Endometrial microvascular endothelial cells (primary cell): Measurements from ENCODE around the gene PREX1. TPM values are rescaled to one million over a fixed set of nuclear protein-coding genes. Genes with fewer than 3 reads are reported as not detected.

Experiments
- in situ Hi-C: cut with HindIII; loops from 2 replicates; pipeline ENCODE4 v1.10.0; 2017; ENCODE audit warnings: low sequenced_read_pairs, low pct_unique_long_range_greater_than_20kb; ENCODE audit errors: inconsistent ontology term
- total RNA-seq: library from RNA; depleted of rRNA; stranded (reverse); fragments of >200 nt; gene quantifications from one replicate; pipeline ENCODE4 v1.2.3, GENCODE V29; 2015; ENCODE audit errors: inconsistent ontology term

Gene PREX1
- total RNA-seq, 1 donor from 2014 or later = 60.5 TPM

DNA sequence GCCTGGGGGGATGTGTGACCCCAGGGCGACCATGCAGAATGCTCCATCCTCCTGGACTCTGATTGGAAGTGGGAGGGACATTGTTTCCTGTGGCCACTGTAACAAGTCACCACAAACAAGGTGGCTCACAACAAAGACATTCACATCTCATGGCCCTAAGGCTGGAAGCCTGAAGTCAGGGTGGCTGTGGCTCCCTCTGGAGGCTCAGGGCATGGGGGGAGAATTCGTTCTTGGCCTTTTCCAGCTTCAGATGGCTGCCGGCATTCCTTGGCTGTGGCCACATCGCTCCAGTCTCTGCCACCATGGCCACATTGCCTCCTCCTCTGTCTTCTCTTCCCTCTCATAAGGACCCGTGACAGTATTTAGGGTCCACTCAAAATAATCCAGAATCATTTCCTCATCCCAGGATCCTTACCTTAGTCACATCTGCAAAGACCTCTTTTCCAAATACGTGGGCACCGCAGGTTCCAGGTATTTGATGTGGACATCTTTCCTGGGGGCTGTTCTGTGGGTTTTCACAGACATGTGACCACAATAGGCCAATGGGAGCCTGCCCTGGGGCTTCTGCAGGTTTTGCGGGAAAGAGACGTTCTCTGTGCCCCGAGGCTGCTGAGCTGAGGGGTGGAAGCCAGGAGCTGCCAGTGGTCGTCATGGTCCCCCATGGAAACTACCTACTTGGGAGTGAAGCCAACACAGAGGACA lies 249.3 kb downstream of the PREX1 start:
- in situ Hi-C loops = no loop called here

DNA sequence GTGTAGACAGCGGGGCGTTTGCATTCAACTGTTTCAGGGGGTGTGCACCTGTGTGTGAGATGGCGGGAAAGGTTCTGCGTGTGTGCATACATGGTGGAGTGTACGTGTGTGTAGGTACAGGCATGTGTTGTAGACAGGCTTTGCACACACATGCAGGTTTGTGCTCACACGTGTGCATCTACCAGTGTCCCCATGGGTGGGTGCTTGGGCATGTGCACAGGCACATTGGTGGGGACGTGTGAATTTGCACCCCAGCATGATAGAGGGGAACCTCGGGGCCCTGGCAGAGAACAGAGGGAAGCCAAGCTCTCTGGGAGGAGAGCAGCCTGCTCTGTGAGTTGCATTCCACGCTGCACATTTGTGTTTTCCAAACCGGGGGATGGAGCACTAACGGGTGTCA lies 250.2 kb downstream of the PREX1 start:
- in situ Hi-C loops = no loop called here

DNA sequence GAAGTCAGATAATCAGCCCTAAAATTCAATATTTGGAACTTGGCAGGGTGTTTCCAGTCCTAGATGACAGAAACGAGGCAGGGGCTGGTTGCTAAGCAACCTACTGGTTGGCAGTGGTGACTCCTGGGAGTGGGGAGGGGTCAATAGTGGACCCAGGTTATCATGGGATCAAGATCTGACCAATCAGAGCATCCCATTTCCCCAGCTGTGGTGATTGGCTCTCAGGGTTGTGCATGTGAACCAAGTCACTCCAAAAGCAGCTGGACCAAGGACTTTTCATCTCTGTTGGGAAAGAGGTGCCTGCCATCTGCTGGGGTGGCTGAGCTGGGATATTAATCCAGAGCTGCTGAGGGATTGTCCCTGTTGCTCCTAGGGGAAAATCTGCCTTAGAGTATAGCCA lies 253.4 kb downstream of the PREX1 start:
- in situ Hi-C loops = no loop called here

Other genes with a start within 250 kb of the PREX1 start
- gene ARFGEF2, start 93.7 kb upstream of the PREX1 start, total RNA-seq = 37.3 TPM
- 189 TPM for gene CSE1L, start 218.3 kb upstream of the PREX1 start, total RNA-seq